HG03175 (cell line): Measurements from ENCODE around the gene TFIP11.
"Not testable (repeated sequence)": the region's sequence is repeated elsewhere in the genome, so short reads cannot be mapped to it uniquely, and the experiment has no call there.

Source experiments
- ATAC-seq: cut with Tn5 transposase; IDR thresholded peaks from one replicate; pipeline ENCODE4 v1.9.1; 2021; ENCODE audit warnings: mild to moderate bottlenecking, moderate library complexity; ENCODE audit not compliant: unreplicated experiment

TFIP11 gene

GRCh38 chr22:26541167-26541819, 29.0 kb upstream of the TFIP11 start:
- no peak for ATAC-seq

- no peak for ATAC-seq
These were observed 27.8 kb upstream of the TFIP11 start for GRCh38 chr22:26540119-26540518.

- ATAC-seq: no peak
These were observed 24.5 kb upstream of the TFIP11 start for GRCh38 chr22:26536762-26537134.

DNA sequence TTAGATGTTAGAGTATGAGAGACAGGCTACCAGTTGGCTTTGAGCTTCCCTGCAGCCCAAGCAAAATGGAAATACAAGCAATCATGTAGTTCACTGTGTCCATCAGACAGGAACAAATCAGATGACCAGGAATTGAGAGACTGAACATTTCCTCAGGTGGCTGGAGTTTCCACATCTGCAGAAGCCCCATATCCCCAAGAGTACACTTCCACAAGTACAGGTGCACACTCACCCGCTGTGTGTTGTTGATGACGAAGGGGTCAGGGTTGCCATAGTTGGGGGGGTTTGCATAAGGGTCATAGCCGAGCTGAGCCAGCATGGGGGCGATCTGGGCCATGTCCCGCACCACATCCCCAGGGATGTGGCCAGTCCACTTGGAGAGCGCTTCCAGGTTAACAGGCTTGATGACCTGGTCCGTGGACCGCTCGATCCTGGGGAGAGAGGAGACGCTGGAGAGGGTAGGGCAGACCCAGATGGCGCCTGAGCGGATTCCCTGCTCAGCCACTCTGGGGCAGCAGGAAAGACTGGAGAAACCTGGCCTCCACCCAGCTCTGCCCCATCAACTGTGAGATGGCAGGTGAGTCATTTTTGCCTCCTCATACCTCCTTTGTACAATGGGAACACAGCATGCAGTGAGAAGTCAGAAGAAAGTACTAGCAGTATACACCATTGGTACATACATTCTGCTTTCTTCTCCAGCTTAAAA, 23.9 kb upstream of the TFIP11 start:
- ATAC-seq: no peak

DNA sequence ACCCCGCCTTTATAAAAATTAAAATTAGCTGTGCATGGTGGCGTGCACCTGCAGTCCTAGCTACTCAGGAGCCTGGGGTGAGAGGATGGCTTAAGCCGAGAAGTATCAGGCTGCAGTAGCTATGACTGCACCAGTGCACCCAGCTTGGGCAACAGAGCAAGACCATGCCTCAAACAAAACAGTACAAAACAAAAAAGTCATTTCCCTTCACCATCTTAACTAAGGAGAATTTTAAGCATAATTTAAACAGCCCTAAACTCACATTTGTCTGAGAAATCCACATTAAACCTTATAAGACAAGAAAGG, 23.3 kb upstream of the TFIP11 start:
- ATAC-seq: no peak

DNA sequence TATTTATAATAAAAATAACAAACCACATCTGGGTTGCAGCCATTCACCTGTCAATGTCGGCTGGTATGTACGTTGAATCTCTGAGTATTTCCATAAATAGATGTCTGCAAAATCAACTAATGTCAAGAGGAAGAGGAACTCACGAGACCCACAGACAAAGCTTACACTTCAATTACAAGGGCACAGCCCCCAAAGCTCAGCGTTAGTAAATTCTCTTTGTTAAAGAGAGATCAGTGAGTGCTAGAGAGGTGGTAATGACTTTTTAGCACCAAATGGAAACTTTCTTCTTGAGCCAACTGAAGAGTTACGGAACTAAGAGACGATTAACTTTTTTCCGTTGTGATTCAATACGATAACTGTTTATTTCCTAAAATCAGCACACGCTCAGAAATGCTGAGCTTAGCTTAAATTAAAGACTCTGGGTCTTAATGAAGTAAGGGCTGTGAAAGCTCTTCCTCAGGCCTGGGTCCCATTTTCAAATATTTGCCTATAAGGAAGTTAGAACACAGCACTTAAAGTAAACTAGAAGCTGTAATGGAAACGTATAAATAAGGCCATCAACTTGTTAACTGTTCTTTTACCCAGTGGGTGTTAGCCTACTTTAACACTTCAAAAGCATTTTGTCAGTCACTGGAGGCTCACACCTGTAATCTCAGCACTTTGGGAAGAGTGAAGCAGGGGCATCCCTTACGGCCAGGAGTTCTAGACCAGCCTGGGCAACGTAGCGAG, 22.8 kb upstream of the TFIP11 start:
- ATAC-seq: no peak

DNA sequence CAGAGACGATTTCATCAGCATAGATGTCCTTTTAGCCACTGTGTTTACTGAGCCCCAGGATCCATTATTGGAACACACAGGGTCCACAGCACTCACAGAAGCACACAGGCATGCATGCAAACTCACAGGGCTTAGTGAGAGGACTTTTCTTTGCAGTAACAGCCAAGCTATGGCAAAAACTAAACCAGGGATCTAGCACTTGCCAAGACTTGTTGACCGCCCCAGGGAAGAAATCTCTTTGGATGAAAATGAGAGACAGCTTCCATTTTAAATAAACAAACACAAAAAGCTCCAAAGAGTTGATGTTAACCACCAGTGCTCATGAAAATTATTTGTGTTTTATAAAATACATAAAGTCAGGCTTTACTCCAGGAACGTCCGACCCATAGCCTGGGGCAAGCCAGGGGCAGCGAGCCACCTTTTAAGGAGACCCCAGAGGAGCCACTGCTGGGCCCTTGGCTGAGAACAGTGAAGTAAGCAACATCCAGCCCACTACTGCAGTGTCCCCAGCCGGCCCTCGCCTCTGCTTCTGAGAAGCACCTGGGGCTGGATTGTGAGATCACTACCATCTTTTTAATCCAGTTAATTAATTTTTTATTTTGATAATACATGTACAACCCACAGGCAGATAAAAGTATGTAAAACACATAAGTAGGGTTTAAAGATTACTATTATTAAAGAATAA, 22.0 kb upstream of the TFIP11 start:
- ATAC-seq: no peak

- no peak for ATAC-seq
These were observed 17.1 kb upstream of the TFIP11 start for GRCh38 chr22:26529345-26529744.

DNA sequence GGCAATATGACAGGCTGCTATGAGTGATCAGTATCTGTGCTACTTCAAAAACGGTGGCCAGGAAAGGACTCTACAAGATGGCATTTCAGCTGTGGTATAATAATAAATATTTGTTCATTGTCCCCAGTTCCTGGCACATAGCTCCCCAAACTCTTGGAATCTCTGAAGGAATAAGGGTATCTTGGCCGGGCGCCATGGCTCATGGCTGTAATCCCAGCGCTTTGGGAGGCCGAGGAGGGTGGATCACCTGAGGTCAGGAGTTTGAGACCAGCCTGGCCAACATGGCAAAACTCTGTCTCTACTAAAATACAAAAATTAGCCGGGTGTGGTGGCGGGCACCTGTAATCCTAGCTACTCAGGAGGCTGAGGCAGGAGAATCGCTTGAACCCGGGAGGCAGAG, 16.2 kb upstream of the TFIP11 start:
- not testable (repeated sequence) for ATAC-seq

- ATAC-seq: no peak
These were observed 15.5 kb upstream of the TFIP11 start for GRCh38 chr22:26527574-26528465.

- ATAC-seq: no peak
These were observed 14.9 kb upstream of the TFIP11 start for GRCh38 chr22:26527167-26527566.

- ATAC-seq: no peak
These were observed 13.8 kb upstream of the TFIP11 start for GRCh38 chr22:26525946-26526564.

GRCh38 chr22:26524870-26525269, 12.6 kb upstream of the TFIP11 start:
- ATAC-seq: no peak

- ATAC-seq: no peak
These were observed 10.3 kb upstream of the TFIP11 start for GRCh38 chr22:26522592-26522991.

DNA sequence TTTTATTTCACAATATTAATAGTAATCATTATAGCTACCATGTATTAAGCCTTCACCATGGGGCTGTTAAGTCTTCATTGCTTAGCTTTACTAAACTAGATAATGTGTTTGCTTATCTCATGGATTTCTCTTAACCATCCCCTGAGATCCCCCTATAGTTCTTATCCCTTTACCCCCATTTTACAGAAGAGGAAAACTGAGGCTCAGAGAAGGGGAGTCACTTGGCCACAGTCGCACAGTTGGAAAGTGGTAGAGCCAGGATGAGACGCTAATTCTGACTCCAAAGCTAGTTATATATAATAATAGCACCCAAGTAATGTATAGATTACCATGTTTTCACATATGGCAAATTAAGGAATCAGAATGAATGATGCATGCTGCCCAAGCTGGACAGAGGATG, 9.7 kb upstream of the TFIP11 start:
- ATAC-seq: no peak

DNA sequence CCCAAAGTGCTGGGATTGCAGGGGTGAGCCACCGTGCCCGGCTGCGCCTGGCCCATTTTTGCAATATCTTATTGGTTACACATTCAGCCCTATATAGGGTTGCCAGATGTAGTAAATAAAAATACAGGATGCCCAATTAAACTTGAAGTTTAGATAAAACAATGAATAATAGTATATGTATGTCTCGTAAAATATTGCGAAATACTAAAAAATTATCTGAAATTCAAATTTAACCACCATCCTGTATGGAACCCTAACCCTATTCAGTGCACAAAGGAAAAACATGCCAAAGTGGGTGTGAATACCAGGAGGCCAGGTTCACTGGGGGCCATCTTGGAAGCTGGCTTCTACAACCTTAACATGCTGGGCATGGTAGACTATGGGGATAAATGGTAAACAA, 5.2 kb upstream of the TFIP11 start:
- no peak for ATAC-seq

- ATAC-seq: no peak
These were observed 4.2 kb upstream of the TFIP11 start for GRCh38 chr22:26516503-26516902.

- no peak for ATAC-seq
These were observed 3.7 kb upstream of the TFIP11 start for GRCh38 chr22:26515931-26516330.

- no peak for ATAC-seq
These were observed 2.3 kb upstream of the TFIP11 start for GRCh38 chr22:26514419-26515161.

DNA sequence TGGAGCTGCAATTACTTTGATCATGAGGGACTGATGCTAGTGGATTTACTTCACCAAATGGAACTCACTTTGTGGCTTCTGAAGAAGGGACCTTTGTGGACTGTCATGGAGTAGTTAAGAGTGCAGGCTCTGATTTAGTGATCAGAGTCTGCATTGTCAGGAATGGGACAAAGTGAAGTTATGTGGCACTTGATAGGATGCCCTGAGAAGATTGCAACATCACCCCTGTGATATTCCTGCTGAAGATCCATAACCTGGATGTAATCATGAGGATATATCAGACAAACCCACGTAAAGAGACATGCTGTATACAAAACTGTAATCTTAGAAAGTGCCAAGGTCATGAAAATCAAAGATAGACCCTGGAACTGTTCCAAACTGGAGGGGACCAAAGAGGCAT, 1.6 kb upstream of the TFIP11 start:
- ATAC-seq: no peak
